Choroid plexus epithelial cell (primary cell): ENCODE measurements around the gene ZNF107.

Experiments
- DNase-seq: peaks from one replicate; pipeline ENCODE4 v3.0.0-alpha.2; 2010; ENCODE audit warnings: low read depth
- H3K4me3 ChIP-seq: 2 replicates; pipeline ENCODE4 v1.5.1; 2011; ENCODE audit warnings: low read depth, mild to moderate bottlenecking, control low read depth, low read length, moderate library complexity
- CTCF ChIP-seq: conservative IDR thresholded peaks from 2 replicates; pipeline ENCODE4 v1.5.1; 2011; ENCODE audit warnings: low read depth, mild to moderate bottlenecking, control low read depth, inconsistent platforms, low read length, moderate library complexity

ZNF107 gene

GRCh38 chr7:64665980-64666662 lies at the start of gene ZNF107:
Gene ZNF107 (plus strand): TSS chr7:64666133. CDS start chr7:64666283, 150 bp downstream.
- no peak for TF ChIP-seq CTCF
- peak; percentile 97 for DNase-seq
- peak within 1 kb of the TSS; percentile 88 for H3K4me3 ChIP-seq

- no peak overlapping the region for H3K4me3 ChIP-seq
- TF ChIP-seq CTCF = peak; percentile 52
- DNase-seq = peak; percentile 69
These were observed 47.0 kb upstream of the ZNF107 start for GRCh38 chr7:64618785-64619456.

- H3K4me3 ChIP-seq = no peak overlapping the region
- no peak for DNase-seq
- no peak for TF ChIP-seq CTCF
These were observed 46.2 kb upstream of the ZNF107 start for GRCh38 chr7:64619705-64620104.

GRCh38 chr7:64621656-64622055 lies 44.3 kb upstream of the ZNF107 start:
- DNase-seq = no peak
- H3K4me3 ChIP-seq = no peak overlapping the region
- TF ChIP-seq CTCF = no peak

GRCh38 chr7:64625114-64626082 lies 40.5 kb upstream of the ZNF107 start:
- DNase-seq = peak; percentile 4
- no peak overlapping the region for H3K4me3 ChIP-seq
- TF ChIP-seq CTCF = peak; percentile 43

- no peak overlapping the region for H3K4me3 ChIP-seq
- TF ChIP-seq CTCF = no peak
- no peak for DNase-seq
These were observed 39.9 kb upstream of the ZNF107 start for GRCh38 chr7:64626083-64626469.
